ENCODE results near the gene CTSW.

CTSW gene

DNA sequence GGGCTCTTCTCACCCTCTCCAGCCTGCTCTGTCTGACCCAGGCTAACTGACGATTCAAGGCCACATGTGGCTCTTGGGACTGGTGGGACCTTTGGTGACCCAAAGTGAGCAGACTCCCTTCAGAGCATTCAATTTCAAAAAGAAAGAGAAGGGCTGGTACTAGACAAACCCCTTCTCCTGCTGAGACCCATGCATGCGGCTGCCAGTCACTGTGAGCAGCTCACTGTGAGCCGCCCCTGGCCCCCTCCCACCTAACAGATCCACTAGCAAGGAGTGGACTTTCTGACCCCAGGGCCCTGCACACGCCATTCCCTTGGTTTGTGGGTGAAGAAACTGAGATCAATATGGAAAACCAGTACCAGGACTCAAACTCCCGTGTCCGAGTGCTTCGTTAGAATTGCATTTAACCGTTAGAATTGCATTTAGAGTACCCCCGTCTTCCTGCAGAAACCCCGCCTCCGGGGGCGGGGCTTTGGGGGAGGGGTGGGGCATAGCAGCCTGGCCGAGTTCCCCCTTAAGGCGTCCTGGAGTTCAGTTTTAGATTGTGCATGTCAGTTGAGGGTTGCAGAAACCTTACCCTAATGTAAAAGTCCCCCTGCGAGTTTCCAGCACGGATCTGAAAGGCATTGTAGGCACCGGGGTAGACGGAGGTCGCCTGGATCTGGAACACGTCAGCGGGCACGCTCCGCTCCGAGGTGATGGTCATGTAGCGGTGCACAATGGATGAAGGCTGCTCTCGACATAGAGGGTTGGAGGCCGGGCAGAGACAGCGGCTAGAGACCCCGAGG is 12.2 kb upstream of the CTSW start:
- TF ChIP-seq POLR2A (IDR thresholded peaks at IDR 0.05; ENCODE audit: low read length) (no peak), GATA1 (IDR thresholded peaks at IDR 0.05; ENCODE audit: low read depth, low read length) (no peak)
- DNase-seq = no peak

DNA sequence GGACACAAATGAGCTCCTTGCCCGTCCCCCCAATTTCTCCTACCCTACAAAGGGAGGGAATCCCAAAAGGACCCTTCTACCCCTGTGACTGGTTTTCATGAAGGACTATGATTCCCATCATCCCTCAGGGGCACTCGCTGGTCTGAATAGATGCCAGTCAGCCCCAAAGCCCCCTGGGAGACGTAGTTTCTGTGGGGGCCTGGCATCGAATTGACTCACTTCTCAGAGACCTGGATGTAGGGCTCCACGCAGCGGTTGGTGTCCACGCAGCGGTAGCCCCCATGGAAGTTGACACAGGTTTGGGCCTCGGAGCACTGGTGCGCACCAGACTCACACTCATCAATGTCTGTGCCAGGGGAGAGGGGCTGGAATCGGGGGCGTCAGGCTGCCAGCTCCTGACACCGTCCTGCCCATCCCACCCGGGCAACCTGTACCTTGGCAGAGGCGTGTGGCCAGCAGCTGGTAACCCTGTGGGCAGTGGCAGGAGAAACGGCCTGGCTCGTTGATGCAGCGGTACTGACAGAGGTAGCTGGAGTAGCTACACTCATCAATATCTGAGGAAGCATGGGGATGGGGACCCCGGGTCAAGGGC is 11.5 kb upstream of the CTSW start:
- TF ChIP-seq GATA1 (IDR thresholded peaks at IDR 0.05; ENCODE audit: low read depth, low read length) (no peak), POLR2A (IDR thresholded peaks at IDR 0.05; ENCODE audit: low read length) (peak; percentile 34)
- DNase-seq = no peak

DNA sequence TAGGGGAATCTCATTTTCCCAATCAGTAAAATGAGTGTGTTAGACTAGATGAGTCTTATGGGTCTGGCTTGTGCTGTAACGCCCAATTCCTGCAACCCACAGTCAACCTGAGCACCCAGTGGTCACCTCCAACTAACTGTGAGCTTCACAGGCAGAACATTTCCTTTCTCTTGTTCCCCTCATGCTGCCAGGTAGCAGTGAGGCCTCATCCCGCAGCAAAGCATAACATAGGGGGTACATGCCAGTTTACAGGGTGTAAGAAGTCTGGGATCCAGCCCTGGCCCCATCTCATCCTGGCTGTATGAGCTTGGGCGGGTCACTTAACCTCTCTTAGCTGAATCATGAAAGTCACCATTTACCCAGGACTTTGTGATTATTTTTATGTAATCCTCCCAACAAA is 10.7 kb upstream of the CTSW start:
- no peak for DNase-seq
- TF ChIP-seq GATA1 (IDR thresholded peaks at IDR 0.05; ENCODE audit: low read depth, low read length) (no peak), POLR2A (IDR thresholded peaks at IDR 0.05; ENCODE audit: low read length) (no peak)

DNA sequence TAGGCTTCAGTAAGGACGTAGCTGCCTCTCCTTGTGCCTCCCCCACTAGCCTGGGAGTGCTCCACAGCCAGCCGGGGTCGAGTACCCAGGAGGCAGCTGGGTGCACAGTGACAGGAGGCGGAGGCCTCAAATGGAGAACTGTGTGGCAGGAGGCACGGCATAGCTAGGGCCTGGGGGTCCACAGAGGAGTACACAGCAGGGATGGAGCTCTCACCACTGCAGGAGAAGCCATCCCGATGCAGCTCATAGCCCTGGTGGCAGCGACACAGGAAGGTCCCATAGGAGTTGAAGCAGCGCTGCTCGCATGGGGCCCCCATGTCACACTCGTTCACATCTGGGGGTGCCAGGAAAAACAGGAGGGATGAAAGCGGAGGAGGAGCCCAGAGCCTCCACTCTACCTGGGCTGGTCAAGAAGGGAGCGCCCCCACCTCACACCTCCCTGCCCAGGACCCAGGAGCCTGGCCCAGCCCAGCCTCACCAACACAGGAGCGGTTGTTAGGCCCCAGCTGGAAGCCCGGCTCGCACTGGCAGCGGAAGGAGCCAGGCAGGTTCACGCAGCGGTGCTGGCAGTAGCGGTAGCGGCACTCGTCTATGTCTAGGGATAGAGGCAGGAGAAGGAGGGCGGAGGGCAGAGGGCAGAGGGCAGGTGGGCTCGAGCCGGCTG is 9.9 kb upstream of the CTSW start:
- DNase-seq = no peak
- TF ChIP-seq POLR2A (IDR thresholded peaks at IDR 0.05; ENCODE audit: low read length) = peak; percentile 5
- no peak for TF ChIP-seq GATA1 (IDR thresholded peaks at IDR 0.05; ENCODE audit: low read depth, low read length)

DNA sequence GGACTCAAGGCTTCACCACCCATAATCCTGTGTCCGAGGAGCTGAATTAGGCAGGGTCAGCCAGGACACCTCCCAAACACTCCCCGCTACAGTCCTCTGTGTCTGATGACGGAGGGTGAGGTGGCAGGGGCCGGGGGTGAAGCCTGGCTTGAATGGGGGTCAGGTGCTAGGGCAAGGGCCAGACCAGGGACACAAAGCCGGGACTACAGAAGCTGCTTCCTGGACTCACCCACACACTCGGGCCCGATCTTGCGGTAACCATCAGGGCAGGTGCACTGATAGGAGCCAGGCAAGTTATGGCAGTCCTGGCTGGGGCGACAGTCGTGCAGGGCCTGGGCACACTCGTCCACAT is 9.4 kb upstream of the CTSW start:
- no peak for DNase-seq
- TF ChIP-seq GATA1 (IDR thresholded peaks at IDR 0.05; ENCODE audit: low read depth, low read length) (no peak), POLR2A (IDR thresholded peaks at IDR 0.05; ENCODE audit: low read length) (no peak)

DNA sequence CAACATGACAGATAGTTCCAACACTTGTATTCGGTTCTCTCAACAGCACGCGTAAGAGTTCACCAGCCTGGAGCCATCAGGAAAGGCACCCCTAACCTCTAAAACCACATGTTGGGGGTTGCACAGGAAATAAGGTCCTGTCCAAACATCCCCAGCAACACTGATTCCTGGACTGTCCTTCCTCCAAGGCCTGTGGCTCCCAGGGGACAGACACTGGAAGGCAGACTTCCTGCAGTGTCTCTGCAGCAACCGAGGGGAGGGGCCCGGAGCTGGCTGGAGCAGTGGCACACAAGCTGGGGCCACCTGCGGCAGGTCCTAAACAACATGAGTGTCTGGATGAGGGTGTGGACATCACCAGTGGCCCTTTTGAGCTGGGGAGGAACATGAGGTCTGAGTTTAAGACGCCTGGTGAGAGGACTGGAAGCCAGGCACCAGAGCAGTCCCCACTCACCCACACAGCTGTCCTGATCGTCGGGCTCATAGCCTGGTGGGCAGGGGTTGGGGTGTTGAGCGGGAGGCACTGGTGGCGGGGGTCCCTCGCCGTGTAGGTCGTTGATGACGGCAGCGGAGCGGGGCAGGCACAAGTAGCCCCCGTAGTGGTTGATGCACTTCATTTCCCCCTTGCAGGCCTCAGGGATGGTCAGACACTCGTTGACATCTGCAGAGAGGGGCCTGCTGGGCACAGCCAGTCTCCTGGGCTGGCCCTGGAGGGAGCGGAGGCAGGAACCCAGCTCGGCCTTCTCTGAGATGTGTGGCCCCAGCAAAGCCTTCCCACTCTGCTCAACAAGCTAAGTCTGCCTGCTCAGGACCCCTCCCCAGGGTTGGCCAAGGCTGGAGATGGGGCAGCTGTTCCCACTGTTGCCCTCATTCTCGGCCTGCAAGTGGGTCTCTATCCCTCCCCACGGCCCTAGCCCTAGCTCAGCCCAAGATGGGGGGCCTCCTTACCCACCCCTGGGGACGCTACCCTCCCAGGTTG is 8.6 kb upstream of the CTSW start:
- TF ChIP-seq POLR2A (IDR thresholded peaks at IDR 0.05; ENCODE audit: low read length) (peak; percentile 37), GATA1 (IDR thresholded peaks at IDR 0.05; ENCODE audit: low read depth, low read length) (no peak)
- DNase-seq = no peak

DNA sequence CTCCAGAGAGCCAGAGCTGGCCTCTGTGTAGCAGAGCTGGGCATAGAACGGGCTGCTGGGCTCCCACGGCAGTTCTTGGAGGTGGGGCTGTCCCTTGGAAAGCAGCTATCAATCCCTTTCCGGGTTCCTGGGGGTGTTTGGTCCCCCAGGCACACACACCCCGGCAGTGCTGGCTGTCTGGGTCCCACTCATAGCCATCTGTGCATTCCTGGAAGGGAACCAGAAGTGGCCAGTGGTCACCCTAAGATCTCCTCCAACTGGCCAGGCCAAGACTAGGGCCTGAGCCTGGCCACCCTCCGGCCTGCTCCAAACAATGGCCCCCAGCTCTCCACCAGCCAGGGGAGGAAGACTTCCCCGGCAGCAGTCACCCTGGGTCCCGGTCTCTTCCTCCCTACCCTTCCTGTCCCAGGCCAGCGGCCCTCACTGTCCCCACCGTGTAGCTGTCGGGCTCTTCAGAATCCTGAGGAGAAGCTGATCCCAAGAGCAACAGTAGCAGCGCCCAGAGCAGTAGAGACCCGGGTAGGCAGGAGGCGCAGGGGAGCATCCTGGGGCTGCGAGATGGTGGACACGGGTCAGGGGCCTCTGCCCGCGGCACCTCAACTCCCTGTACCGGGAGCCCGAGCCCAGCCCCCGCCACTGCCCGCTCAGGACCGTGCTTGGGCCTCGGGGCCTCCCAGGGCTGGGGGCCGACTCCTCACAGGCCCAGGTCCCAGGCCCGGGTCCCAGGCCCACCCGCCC is 7.7 kb upstream of the CTSW start:
- TF ChIP-seq GATA1 (IDR thresholded peaks at IDR 0.05; ENCODE audit: low read depth, low read length) = no peak
- TF ChIP-seq POLR2A (IDR thresholded peaks at IDR 0.05; ENCODE audit: low read length) = no peak
- no peak for DNase-seq

DNA sequence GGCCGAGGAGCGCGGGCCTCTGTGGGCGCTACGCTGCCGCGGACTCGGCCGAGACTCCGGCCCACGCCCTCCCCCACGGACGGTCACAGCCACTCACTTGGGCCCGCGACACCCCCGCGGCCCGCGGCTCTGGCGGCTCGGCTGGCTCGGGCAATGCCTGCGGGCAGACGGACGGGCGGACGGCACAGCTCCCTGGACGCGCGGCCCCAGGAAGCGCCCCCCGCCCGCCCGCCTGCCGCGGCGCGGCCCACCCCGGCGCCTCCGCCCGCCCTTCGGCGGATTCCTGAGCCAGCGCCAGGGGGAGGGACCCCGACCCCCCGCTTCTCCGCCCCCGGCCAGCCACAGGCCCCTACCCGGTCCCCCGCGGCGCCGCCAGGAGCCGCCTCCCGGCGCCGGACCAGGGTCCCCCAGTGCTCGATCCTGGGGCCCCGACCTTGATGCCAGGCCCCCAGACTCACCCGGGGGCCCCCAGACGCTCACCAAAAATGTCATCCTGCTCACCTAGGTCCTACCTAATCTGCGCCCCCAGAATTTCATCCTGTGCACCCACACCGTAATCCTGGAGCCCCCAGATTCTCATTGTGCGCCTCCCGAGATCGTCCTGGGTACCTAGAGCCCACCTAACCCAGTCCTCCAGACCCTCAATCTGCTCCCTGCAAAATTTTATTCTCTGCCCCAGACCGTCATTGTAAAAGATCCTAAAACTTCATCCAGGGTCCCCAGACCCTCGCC is 6.9 kb upstream of the CTSW start, which contains the start of gene EFEMP2:
Gene EFEMP2 (minus strand): TSS at position 215 of the 732 bp plus-strand sequence. CDS start 446 bp downstream, outside the sequence.
- TF ChIP-seq GATA1 (IDR thresholded peaks at IDR 0.05; ENCODE audit: low read depth, low read length) (no peak), POLR2A (IDR thresholded peaks at IDR 0.05; ENCODE audit: low read length) (no peak)
- no peak for DNase-seq

DNA sequence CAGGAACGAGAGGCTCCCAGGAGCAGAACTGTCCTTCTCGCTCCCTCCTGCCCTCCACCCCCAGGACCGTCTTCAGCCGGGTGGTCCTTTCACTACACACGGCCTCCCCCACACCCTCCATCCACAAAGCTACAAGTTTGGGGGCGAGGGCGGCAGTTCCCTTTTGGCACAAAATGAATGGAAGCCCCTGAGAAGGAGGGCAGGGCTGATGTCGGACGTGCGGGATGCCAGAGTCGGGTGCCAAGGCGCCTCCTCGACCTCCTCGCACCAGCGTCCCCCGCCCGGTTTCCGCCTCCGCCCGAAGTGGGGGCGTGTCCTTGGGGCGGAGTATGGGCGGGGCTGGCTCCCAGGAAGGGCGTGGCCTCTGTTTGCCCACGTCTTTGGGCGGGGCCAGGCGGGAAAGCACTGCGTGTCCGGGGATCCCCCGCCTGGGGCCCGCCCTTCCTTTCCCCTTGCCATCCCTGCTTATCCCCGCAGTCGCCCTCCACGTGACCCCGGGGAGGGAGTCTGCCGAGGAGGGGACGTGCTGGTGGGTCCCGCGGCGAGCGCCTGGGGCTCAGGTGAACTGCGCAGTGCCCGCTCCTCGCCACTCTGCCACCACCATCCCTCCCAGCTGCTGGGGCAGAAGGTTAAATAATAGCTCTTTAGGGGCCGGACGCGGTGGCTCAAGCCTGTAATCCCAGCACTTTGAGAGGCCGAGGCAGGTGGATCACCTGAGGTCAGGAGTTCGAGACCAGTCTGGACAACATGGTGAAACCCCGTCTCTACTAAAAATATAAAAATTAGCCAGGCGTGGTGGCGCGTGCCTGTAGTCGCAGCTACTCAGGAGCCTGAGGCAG is 6.1 kb upstream of the CTSW start:
- peak; percentile 91 to 95 for DNase-seq
- TF ChIP-seq POLR2A (IDR thresholded peaks at IDR 0.05; ENCODE audit: low read length) = peak; percentile 82
- TF ChIP-seq GATA1 (IDR thresholded peaks at IDR 0.05; ENCODE audit: low read depth, low read length) = no peak

DNA sequence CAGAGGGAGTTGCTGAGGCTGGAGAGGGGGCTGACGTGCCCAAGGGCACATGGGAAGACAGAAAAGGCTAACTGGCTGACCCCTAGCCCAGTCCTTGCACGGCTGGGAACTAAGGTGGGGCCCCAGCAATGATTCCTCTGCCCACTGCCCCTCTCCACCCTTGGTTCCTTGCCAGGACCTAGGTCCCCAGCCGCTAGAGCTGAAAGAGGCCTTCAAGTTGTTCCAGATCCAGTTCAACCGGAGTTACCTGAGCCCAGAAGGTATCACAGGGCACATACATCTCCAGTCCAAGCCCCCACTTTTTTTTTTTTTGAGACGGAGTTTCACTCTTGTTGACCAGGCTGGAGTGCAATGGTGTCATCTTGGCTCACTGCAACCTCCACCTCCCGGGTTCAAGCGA is 390 bp downstream of the CTSW start:
- no peak for DNase-seq
- no peak for TF ChIP-seq GATA1 (IDR thresholded peaks at IDR 0.05; ENCODE audit: low read depth, low read length)
- no peak for TF ChIP-seq POLR2A (IDR thresholded peaks at IDR 0.05; ENCODE audit: low read length)

DNA sequence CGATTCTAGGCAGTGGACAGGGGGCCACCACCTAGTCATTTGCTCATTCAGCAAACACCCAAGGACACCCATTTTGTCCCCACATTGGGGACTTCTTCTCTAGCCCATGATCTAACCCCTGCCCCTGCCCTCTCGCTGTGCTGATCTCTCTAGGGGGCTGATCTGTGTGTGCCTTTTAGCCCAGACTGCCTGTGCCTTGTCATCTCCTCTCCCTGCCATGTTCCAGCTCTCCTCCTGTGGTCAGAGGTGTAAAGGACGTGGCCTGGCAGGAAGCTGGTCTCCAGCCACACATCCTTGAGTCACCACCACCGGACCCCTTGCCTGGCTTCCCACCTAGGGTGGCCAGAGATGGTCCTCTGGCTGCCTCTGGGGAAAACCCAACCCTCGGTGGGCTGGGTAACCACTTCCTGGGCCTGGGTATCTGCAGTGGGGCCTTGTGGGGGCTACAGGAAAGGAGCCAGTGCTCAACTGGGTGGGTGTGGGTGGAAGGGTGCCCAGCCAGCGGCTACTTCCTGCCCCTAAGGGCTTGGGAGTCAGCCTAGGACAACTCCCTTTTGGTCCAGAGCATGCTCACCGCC is 1.3 kb downstream of the CTSW start:
- TF ChIP-seq GATA1 (IDR thresholded peaks at IDR 0.05; ENCODE audit: low read depth, low read length) (no peak), POLR2A (IDR thresholded peaks at IDR 0.05; ENCODE audit: low read length) (no peak)
- DNase-seq = no peak

All from erythroblast (primary cell).